Parathyroid adenoma (tissue), 2 donors: ENCODE data around the gene KIF26A.

ENCODE experiments used
- H2AFZ ChIP-seq: fragments of 300-600 bp; sonication (generic); one replicate; pipeline ENCODE4 v1.7.0; 2017; ENCODE audit warnings: antibody characterized with exemption, mild to moderate bottlenecking
- H3K27ac ChIP-seq: fragments of 300-600 bp; sonication (generic); one replicate; pipeline ENCODE4 v1.7.0; 2017
- H3K27me3 ChIP-seq: fragments of 300-600 bp; sonication (generic); one replicate; pipeline ENCODE4 v1.7.0; 2017; ENCODE audit warnings: low read length; ENCODE audit not compliant: control insufficient read depth, insufficient read depth
- H3K36me3 ChIP-seq: fragments of 300-600 bp; sonication (generic); one replicate; pipeline ENCODE4 v1.7.0; 2017; ENCODE audit warnings: low read length; ENCODE audit not compliant: control insufficient read depth, insufficient read depth
- H3K4me1 ChIP-seq: fragments of 300-600 bp; sonication (generic); one replicate; pipeline ENCODE4 v1.7.0; 2017; ENCODE audit warnings: control low read depth
- H3K4me2 ChIP-seq: fragments of 300-600 bp; sonication (generic); one replicate; pipeline ENCODE4 v1.7.0; 2017; ENCODE audit warnings: low read length
- H3K4me3 ChIP-seq: fragments of 300-600 bp; sonication (generic); one replicate; pipeline ENCODE4 v1.7.0; 2017; ENCODE audit warnings: low read depth, low read length
- H3K79me2 ChIP-seq: fragments of 300-600 bp; sonication (generic); one replicate; pipeline ENCODE4 v1.7.0; 2017; ENCODE audit warnings: control low read depth
- H3K9ac ChIP-seq: fragments of 300-600 bp; sonication (generic); one replicate; pipeline ENCODE4 v1.7.0; 2017; ENCODE audit warnings: mild to moderate bottlenecking
- H3K9me3 ChIP-seq: fragments of 300-600 bp; sonication (generic); one replicate; pipeline ENCODE4 v1.7.0; 2017; ENCODE audit warnings: low read length; ENCODE audit not compliant: control insufficient read depth
- TF ChIP-seq, protein P1 (sequence below): fragments of 300-600 bp; sonication (generic); IDR thresholded peaks from one replicate; pipeline ENCODE4 v1.7.0; 2017; ENCODE audit warnings: antibody characterized with exemption, mild to moderate bottlenecking
- donor health status: primary hyperparathyroidism.

Gene KIF26A

DNA sequence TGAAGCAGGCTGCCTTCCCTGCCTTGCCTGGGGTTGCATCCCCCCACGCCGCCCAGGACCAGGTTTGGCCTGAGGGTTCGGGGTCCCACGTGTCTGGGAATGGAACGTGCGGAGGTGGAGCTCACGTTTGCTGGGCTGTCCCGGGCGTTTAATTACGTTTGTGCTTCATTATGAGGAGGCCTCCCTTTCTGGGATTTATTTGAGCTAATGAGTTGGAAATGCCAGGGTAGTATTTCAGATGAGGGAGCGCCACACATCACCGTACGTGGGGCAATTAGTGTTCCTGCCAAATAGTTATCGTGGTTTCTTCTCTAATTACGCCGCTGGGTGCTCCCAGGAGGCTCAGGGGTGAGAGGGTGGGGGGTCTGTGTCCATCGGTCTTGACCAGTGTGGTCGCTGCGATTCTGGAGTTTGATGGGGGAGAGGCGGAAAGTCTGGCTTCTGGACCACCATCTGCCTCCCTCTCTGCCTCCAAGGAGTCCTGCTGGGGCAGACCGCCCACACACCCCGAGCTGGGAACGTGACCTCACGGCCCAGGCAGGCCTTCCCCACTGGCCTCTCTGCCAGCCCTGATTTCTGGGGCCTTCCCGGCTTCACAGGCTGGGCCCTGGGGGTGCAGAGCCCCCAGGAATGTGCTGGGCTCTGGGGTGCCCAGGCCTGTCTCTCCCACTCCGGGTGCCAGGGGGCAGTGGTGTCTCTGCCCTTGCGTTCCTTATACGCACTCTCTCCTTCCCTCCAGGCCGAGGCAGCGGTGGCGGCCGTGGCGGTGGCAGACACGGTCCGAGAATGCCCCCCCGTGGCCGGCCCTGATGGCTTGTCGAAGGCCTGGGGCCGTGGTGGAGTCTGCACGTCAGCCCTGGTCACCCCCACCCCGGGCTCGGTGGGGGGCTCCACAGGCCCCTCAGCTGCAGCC lies 18.9 kb downstream of the KIF26A start:
- H3K9me3 ChIP-seq, result no peaks in the 10 kb centered on the region
- no peak overlapping the region for H3K9ac ChIP-seq
- TF ChIP-seq, protein P1, sequence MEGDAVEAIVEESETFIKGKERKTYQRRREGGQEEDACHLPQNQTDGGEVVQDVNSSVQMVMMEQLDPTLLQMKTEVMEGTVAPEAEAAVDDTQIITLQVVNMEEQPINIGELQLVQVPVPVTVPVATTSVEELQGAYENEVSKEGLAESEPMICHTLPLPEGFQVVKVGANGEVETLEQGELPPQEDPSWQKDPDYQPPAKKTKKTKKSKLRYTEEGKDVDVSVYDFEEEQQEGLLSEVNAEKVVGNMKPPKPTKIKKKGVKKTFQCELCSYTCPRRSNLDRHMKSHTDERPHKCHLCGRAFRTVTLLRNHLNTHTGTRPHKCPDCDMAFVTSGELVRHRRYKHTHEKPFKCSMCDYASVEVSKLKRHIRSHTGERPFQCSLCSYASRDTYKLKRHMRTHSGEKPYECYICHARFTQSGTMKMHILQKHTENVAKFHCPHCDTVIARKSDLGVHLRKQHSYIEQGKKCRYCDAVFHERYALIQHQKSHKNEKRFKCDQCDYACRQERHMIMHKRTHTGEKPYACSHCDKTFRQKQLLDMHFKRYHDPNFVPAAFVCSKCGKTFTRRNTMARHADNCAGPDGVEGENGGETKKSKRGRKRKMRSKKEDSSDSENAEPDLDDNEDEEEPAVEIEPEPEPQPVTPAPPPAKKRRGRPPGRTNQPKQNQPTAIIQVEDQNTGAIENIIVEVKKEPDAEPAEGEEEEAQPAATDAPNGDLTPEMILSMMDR, result no peak
- no peaks in the 10 kb centered on the region for H3K36me3 ChIP-seq
- no peaks in the 10 kb centered on the region for H3K4me1 ChIP-seq
- no peak overlapping the region for H3K27ac ChIP-seq
- no peak overlapping the region for H3K4me3 ChIP-seq
- H3K4me2 ChIP-seq, result no peak overlapping the region
- H3K27me3 ChIP-seq, result no peaks in the 10 kb centered on the region
- no peak overlapping the region for H2AFZ ChIP-seq
- H3K79me2 ChIP-seq, result no peaks in the 10 kb centered on the region

DNA sequence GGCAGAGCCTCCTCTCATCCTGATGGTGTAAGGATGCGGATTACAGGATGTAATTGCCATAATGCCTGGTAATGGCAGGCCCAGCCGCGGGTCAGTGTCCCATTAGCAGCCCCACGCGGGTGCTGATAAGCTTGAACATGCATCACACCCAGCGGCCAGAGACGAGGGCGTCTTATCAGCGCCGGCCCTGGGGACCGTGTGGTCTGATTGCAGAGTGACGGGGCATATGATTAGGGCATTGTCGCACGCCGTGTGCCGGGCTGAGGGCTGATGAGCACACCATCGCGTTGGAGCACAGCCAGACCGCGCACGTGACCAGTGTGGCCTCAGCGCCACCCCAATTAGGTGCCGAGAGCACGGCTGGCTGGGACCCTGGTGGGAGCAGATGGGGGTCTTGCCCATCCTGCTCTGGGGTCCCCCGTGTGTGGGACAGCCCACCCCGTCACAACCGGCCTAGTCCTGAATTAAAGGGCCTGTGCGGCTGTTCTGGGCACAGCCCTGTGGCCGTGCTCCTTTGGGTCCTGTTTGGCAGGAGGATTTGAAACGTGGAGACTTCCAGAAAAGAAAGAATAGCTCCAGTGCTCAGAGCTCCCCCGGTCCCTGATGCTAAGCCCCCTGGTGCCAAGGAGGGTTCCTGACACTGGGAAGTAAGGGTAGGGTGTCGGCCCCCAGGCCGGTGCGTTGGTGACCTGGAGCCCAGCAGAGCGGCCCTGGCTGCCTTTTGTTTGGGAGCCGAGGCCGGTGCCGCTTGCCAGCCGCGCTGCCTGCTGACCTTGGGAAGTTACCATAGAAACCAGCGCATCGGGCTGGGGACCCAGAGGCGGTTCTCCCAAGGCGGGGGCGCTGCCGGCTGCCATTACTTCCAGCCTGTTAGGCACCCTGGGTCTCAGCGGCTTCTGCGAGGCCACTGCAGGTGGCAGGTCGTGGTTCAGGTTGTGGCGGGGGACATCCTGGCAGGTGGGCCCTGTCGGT lies 20.7 kb downstream of the KIF26A start:
- Histone ChIP-seq H3K36me3 (no peaks in the 10 kb centered on the region), H3K27me3 (no peaks in the 10 kb centered on the region), H3K4me3 (no peak overlapping the region), H3K9me3 (no peaks in the 10 kb centered on the region), H3K27ac (no peak overlapping the region), H3K4me2 (no peak overlapping the region), H3K9ac (no peak overlapping the region), H2AFZ (no peak overlapping the region), H3K79me2 (no peaks in the 10 kb centered on the region), H3K4me1 (no peaks in the 10 kb centered on the region)
- TF ChIP-seq, protein P1, result no peak

DNA sequence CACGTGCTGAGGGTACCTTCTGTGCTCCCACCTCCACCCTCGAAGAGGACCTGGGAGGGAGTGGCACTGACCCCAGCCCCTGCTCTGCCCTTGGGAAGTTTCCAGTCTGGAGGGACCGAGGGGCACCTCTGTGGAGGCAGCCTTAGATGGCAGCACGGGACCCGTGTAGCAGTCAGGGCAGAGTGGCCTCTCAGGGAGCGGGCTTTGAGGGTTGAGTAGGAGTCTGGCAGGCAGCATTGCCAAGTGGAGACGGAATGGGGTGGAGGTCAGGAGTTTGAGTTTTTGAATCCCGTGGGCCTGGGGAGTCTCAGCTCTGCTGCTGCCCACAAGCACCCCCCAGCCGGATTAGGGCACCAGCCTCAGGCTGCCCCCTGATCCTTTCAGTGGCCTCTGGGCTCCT lies 21.6 kb downstream of the KIF26A start:
- Histone ChIP-seq H3K9ac (no peak overlapping the region), H3K4me3 (no peak overlapping the region), H3K27ac (no peak overlapping the region), H3K4me2 (no peak overlapping the region), H3K36me3 (no peaks in the 10 kb centered on the region), H3K27me3 (no peaks in the 10 kb centered on the region), H3K79me2 (no peaks in the 10 kb centered on the region), H2AFZ (no peak overlapping the region), H3K9me3 (no peaks in the 10 kb centered on the region), H3K4me1 (no peaks in the 10 kb centered on the region)
- TF ChIP-seq, protein P1, result no peak

DNA sequence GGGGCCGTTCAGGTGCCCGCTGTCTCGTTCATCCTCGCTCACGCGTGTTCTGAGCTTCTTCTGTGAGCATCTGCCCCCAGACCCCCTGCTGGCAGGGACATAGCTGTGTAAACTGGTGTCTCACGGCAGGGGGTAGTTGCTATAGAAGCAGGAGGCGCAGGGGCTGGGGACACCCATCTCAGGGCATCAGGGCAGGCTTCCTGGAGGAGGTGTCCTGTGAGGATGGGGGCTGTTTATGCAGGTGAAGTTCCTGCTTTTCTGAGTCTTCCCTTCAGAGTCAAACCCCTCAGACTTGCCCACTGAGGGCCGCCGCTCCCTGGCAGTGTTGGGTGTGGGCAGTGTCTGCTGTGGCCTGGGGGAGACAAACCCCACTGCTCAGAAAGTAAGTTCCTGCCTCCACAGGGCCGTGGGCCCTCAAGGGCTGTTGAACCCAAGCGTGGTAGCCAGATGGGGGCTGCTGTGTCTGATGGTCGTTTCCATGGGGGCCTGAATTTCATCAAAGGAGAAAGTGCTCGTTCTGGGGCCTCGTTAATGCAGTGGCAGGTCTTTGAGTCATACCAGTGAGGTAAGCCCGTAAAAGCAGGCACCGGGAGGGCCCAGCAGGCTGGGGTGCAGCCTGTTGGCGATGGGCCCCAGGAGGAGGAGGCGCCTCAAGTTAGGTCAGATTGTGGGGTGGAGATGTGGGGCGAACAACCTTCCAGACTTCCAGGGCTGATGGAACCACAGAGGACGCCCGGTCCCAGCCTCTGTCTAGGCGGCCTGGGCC lies 23.4 kb downstream of the KIF26A start:
- H3K4me1 ChIP-seq, result no peaks in the 10 kb centered on the region
- H3K27me3 ChIP-seq, result no peaks in the 10 kb centered on the region
- TF ChIP-seq, protein P1, result no peak
- H3K4me3 ChIP-seq, result no peak overlapping the region
- H3K36me3 ChIP-seq, result no peaks in the 10 kb centered on the region
- no peak overlapping the region for H2AFZ ChIP-seq
- no peak overlapping the region for H3K9ac ChIP-seq
- H3K27ac ChIP-seq, result no peak overlapping the region
- no peaks in the 10 kb centered on the region for H3K79me2 ChIP-seq
- no peaks in the 10 kb centered on the region for H3K9me3 ChIP-seq
- no peak overlapping the region for H3K4me2 ChIP-seq
